Measurements from ENCODE around the gene SLC7A6.

SLC7A6 gene

GRCh38 chr16:68345958-68346635 is 81.8 kb downstream of the SLC7A6 start:
- ChIA-PET CTCF (interaction anchor here (1.3 to 31.6 kb wide), 2 partner anchors 89 to 164 kb away, joined by 3 to 619 read pairs; partner anchors contain the start of gene SLC7A6), POLR2A (no interaction called here)
- no peak for DNase-seq (ENCODE audit: extremely low spot score)
- TF ChIP-seq CTCF (IDR thresholded peaks at IDR 0.05; ENCODE audit: control extremely low read depth, extremely low read depth, low read depth, missing control alignments): no peak

- TF ChIP-seq CTCF (IDR thresholded peaks at IDR 0.05; ENCODE audit: control extremely low read depth, extremely low read depth, low read depth, missing control alignments): no peak
- CTCF ChIA-PET: interaction anchor here (0.9 kb wide), 1 partner anchor 19 kb away, joined by 3 read pairs; no protein-coding TSS in a partner anchor
- no peak for DNase-seq (ENCODE audit: extremely low spot score)
- POLR2A ChIA-PET: no interaction called here
These were observed 82.7 kb downstream of the SLC7A6 start for GRCh38 chr16:68346892-68347480.

GRCh38 chr16:68347605-68348004 is 83.3 kb downstream of the SLC7A6 start:
- no peak for DNase-seq (ENCODE audit: extremely low spot score)
- ChIA-PET POLR2A (no interaction called here), CTCF (no interaction called here)
- TF ChIP-seq CTCF (IDR thresholded peaks at IDR 0.05; ENCODE audit: control extremely low read depth, extremely low read depth, low read depth, missing control alignments): no peak

GRCh38 chr16:68348639-68349445 is 84.5 kb downstream of the SLC7A6 start:
- ChIA-PET POLR2A (interaction anchor here (0.5 to 0.6 kb wide), 2 partner anchors 24 to 110 kb away, joined by 3 to 4 read pairs; no protein-coding TSS in a partner anchor), CTCF (interaction anchor here (1.1 to 3.3 kb wide), 3 partner anchors 20 to 161 kb away, joined by 3 to 10 read pairs (median 3); no protein-coding TSS in a partner anchor)
- no peak for DNase-seq (ENCODE audit: extremely low spot score)
- no peak for TF ChIP-seq CTCF (IDR thresholded peaks at IDR 0.05; ENCODE audit: control extremely low read depth, extremely low read depth, low read depth, missing control alignments)

- ChIA-PET CTCF (interaction anchor here (1.4 to 3.3 kb wide), 2 partner anchors 21 to 160 kb away, joined by 3 to 10 read pairs; no protein-coding TSS in a partner anchor), POLR2A (no interaction called here)
- no peak for TF ChIP-seq CTCF (IDR thresholded peaks at IDR 0.05; ENCODE audit: control extremely low read depth, extremely low read depth, low read depth, missing control alignments)
- no peak for DNase-seq (ENCODE audit: extremely low spot score)
These were observed 85.6 kb downstream of the SLC7A6 start for GRCh38 chr16:68349838-68350410.

GRCh38 chr16:68350813-68351350 is 86.6 kb downstream of the SLC7A6 start:
- TF ChIP-seq CTCF (IDR thresholded peaks at IDR 0.05; ENCODE audit: control extremely low read depth, extremely low read depth, low read depth, missing control alignments): no peak
- ChIA-PET CTCF (interaction anchor here (3.3 kb wide), 1 partner anchor 22 kb away, joined by 10 read pairs; no protein-coding TSS in a partner anchor), POLR2A (no interaction called here)
- DNase-seq (ENCODE audit: extremely low spot score): no peak

Data from GM10248 (cell line).